Measurements from ENCODE around the gene PUS1.

PUS1 gene

DNA sequence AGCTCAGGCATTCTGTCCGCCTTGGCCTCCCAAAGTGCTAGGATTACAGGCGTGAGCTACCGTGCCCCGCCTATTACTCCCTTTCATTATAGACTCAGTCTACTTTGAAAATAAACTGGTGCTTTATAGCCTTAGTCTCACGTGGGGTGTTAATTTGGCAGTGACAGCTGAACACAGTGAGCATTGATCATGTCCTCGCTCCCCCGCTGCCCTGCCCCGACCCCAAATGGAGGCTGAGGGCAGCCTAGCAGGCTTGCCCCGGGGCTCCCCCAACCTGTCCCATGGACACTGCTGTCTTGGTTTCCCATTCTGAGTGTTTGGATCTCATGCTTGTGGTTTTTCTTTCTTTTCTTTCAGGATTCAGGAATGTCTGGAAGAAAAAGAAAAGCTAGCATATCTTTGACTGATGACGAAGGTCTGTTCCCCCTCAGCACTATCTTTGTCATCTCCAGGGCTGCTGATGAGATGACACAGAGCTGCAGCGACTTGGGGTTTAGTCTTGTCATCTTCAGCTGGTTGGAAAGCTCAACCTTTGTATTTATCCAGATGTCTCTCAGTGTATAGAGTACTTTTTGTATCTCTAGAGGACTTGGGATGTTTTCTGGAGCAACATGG, 62.8 kb downstream of the PUS1 start:
- Histone ChIP-seq H2AFZ (ENCODE audit: low read length) (no peak overlapping the region), H3K4me3 (ENCODE audit: low read length, poor library complexity, severe bottlenecking) (no peak overlapping the region), H4K20me1 (ENCODE audit: insufficient read depth, low read length, poor library complexity, severe bottlenecking) (no peaks in the 10 kb centered on the region), H3F3A (ENCODE audit: low read depth) (no peaks in the 10 kb centered on the region), H3K9ac (ENCODE audit: low read depth, low read length, poor library complexity, severe bottlenecking) (no peak overlapping the region), H3K9me2 (replicated peaks; ENCODE audit: low read depth, low read length) (no peaks in the 10 kb centered on the region), H3K27me3 (ENCODE audit: insufficient read depth, low read length, poor library complexity, severe bottlenecking) (no peaks in the 10 kb centered on the region), H3K4me1 (ENCODE audit: insufficient read depth, low read length, poor library complexity, severe bottlenecking) (no peaks in the 10 kb centered on the region), H3K79me2 (ENCODE audit: insufficient read depth, low read length) (no peaks in the 10 kb centered on the region), H3K36me3 (ENCODE audit: insufficient read depth, low read length) (peaks cover 84% of the 10 kb centered on the region; the same call in 1 of the 2 replicates), H3K9me3 (ENCODE audit: insufficient read depth, low read depth, low read length) (no peaks in the 10 kb centered on the region), H3K4me2 (ENCODE audit: low read depth, low read length, poor library complexity, severe bottlenecking) (no peak overlapping the region)
- TF ChIP-seq, protein P1, sequence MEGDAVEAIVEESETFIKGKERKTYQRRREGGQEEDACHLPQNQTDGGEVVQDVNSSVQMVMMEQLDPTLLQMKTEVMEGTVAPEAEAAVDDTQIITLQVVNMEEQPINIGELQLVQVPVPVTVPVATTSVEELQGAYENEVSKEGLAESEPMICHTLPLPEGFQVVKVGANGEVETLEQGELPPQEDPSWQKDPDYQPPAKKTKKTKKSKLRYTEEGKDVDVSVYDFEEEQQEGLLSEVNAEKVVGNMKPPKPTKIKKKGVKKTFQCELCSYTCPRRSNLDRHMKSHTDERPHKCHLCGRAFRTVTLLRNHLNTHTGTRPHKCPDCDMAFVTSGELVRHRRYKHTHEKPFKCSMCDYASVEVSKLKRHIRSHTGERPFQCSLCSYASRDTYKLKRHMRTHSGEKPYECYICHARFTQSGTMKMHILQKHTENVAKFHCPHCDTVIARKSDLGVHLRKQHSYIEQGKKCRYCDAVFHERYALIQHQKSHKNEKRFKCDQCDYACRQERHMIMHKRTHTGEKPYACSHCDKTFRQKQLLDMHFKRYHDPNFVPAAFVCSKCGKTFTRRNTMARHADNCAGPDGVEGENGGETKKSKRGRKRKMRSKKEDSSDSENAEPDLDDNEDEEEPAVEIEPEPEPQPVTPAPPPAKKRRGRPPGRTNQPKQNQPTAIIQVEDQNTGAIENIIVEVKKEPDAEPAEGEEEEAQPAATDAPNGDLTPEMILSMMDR (conservative IDR thresholded peaks at IDR 0.05; ENCODE audit: low read length), result no peak
- no peak for TF ChIP-seq EZH2phosphoT487 (IDR thresholded peaks at IDR 0.05; ENCODE audit: borderline replicate concordance)

DNA sequence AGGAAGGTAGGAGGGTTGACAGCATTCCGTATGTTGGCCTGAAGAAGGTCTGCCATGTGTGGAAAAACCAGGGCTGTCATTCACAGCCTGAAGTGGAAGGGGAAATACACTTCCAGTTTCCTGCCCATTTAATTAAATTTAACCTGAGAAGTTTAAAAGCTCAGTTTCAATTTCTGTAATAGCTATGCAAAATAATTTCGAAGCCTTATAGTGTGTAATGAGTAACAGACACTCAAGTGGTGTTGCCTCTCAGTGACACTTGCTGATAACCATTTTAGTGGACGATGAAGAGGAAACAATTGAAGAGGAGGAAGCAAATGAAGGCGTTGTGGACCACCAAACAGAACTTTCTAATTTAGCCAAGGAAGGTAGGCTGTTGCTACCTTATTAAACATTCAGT, 65.5 kb downstream of the PUS1 start:
- H3K27me3 ChIP-seq (ENCODE audit: insufficient read depth, low read length, poor library complexity, severe bottlenecking), result no peaks in the 10 kb centered on the region
- H3K36me3 ChIP-seq (ENCODE audit: insufficient read depth, low read length), result peaks cover 67% of the 10 kb centered on the region; the same call in 1 of the 2 replicates
- H3K9me2 ChIP-seq (replicated peaks; ENCODE audit: low read depth, low read length), result no peaks in the 10 kb centered on the region
- H2AFZ ChIP-seq (ENCODE audit: low read length), result no peak overlapping the region
- TF ChIP-seq EZH2phosphoT487 (IDR thresholded peaks at IDR 0.05; ENCODE audit: borderline replicate concordance), result no peak
- TF ChIP-seq, protein P1 (conservative IDR thresholded peaks at IDR 0.05; ENCODE audit: low read length), result no peak
- no peaks in the 10 kb centered on the region for H3K9me3 ChIP-seq (ENCODE audit: insufficient read depth, low read depth, low read length)
- H3F3A ChIP-seq (ENCODE audit: low read depth), result no peaks in the 10 kb centered on the region
- no peaks in the 10 kb centered on the region for H4K20me1 ChIP-seq (ENCODE audit: insufficient read depth, low read length, poor library complexity, severe bottlenecking)
- no peaks in the 10 kb centered on the region for H3K4me1 ChIP-seq (ENCODE audit: insufficient read depth, low read length, poor library complexity, severe bottlenecking)
- H3K79me2 ChIP-seq (ENCODE audit: insufficient read depth, low read length), result no peaks in the 10 kb centered on the region
- H3K4me2 ChIP-seq (ENCODE audit: low read depth, low read length, poor library complexity, severe bottlenecking), result no peak overlapping the region
- no peak overlapping the region for H3K4me3 ChIP-seq (ENCODE audit: low read length, poor library complexity, severe bottlenecking)
- H3K9ac ChIP-seq (ENCODE audit: low read depth, low read length, poor library complexity, severe bottlenecking), result no peak overlapping the region

Measured in Loucy (cell line).